Natural killer cell (primary cell): ENCODE measurements around the gene NUP88. TPM values are rescaled to one million over a fixed set of nuclear protein-coding genes. Genes with fewer than 3 reads are reported as not detected.
A peak's percentile ranks its signal among the peaks of the same experiment; 100 is the strongest.
"Not testable (repeated sequence)": the region's sequence is repeated elsewhere in the genome, so short reads cannot be mapped to it uniquely, and the experiment has no call there.

Source experiments
- ATAC-seq, 3 donors: fragments of 150-1000 bp in 2 of 3; fragments of 200-7000 bp in 1 of 3; cut with Tn5 transposase; 1 replicate in 1 of 3; 2 replicates in 2 of 3; pipeline ENCODE4 v1.10.0; 2021; ENCODE audit warnings: mild to moderate bottlenecking in 2 of 3, moderate library complexity in 2 of 3
- DNase-seq, 2 donors: peaks; one replicate each; pipeline versions ENCODE4 v3.0.0 to v3.0.0-alpha.2; 2013 to 2021; ENCODE audit warnings: mixed read lengths in 1 of 2
- H3K27ac ChIP-seq: one replicate; pipeline ENCODE4 v1.5.1; 2013; ENCODE audit warnings: mild to moderate bottlenecking, low read length
- H3K27me3 ChIP-seq: one replicate; pipeline ENCODE4 v1.6.1; 2013; ENCODE audit warnings: low read length; ENCODE audit not compliant: control insufficient read depth, insufficient read depth
- H3K36me3 ChIP-seq: one replicate; pipeline ENCODE4 v1.6.1; 2013; ENCODE audit warnings: low read length; ENCODE audit not compliant: control insufficient read depth, insufficient read depth
- H3K4me1 ChIP-seq: one replicate; pipeline ENCODE4 v1.6.1; 2013; ENCODE audit warnings: low read length; ENCODE audit not compliant: control insufficient read depth, insufficient read depth
- H3K4me3 ChIP-seq: one replicate; pipeline ENCODE4 v1.5.1; 2013; ENCODE audit warnings: low read length
- H3K9me3 ChIP-seq: one replicate; pipeline ENCODE4 v1.6.1; 2013; ENCODE audit warnings: low read length; ENCODE audit not compliant: control insufficient read depth, insufficient read depth
- H3K27ac Mint-ChIP-seq, 2 donors: one replicate each; pipeline ENCODE4 v1.8.0; 2022; ENCODE audit warnings: mild to moderate bottlenecking in 2 of 2, mixed read lengths in 2 of 2, moderate library complexity in 1 of 2
- H3K27me3 Mint-ChIP-seq, 2 donors: one replicate each; pipeline ENCODE4 v1.8.0; 2022; ENCODE audit warnings: low read depth in 2 of 2, mixed read lengths in 2 of 2
- H3K36me3 Mint-ChIP-seq: one replicate; pipeline ENCODE4 v1.8.0; 2022; ENCODE audit warnings: mixed read lengths
- H3K4me1 Mint-ChIP-seq, 2 donors: one replicate each; pipeline ENCODE4 v1.8.0; 2022; ENCODE audit warnings: mixed read lengths in 2 of 2
- H3K4me3 Mint-ChIP-seq: one replicate; pipeline ENCODE4 v1.8.0; 2022; ENCODE audit warnings: mild to moderate bottlenecking, moderate library complexity, mixed read lengths
- H3K9me3 Mint-ChIP-seq, 2 donors: one replicate each; pipeline ENCODE4 v1.8.0; 2022; ENCODE audit warnings: mixed read lengths in 2 of 2
- CTCF ChIP-seq: fragments of 200-600 bp; IDR thresholded peaks from one replicate; pipeline ENCODE4 v1.8.0; 2022; ENCODE audit warnings: antibody characterized with exemption
- WGBS: methylation state at CpG from one replicate; pipeline ENCODE4 v1.1.7; 2013; ENCODE audit warnings: missing lambda C conversion rate; ENCODE audit not compliant: insufficient coverage; 5-methylcytosine and 5-hydroxymethylcytosine counted together
- intact Hi-C: fragments of 100-400 bp; cut with micrococcal nuclease; formaldehyde crosslinking; loops from one replicate; pipeline ENCODE4 v1.14.2; 2022
- total RNA-seq, 4 donors: library from RNA; stranded (reverse); fragments of 120-200 nt in 1 of 4; gene quantifications; one replicate each; pipeline versions ENCODE4 v1.2.3 to v1.2.4, GENCODE V29; 2013 to 2022

NUP88 gene
- total RNA-seq, 3 donors from 2014 or later (not counting 1 experiment from before 2014, with no cell fraction given) = 112 to 136 (median 125) TPM

- H3K4me1 Mint-ChIP-seq = peaks cover 14 to 20% of the 10 kb centered on the region in 2 donors
- H3K27ac Mint-ChIP-seq = peak overlapping the region in 1 of 2 donors; percentile 24
- Histone ChIP-seq H3K4me3 (no peak overlapping the region), H3K27ac (no peak overlapping the region), H3K9me3 (no peaks in the 10 kb centered on the region), H3K4me1 (no peaks in the 10 kb centered on the region), H3K36me3 (peaks cover 70% of the 10 kb centered on the region), H3K27me3 (no peaks in the 10 kb centered on the region)
- WGBS = 94% methylated on average over 3 of the region's 3 CpGs
- intact Hi-C loops = loop anchor here (10.0 kb wide), 1 partner anchor 317 kb away; the partner anchor contains the start of genes USP6 and ZNF232
- no peaks in the 10 kb centered on the region for H3K9me3 Mint-ChIP-seq
- ATAC-seq = no peak
- no peak overlapping the region for H3K4me3 Mint-ChIP-seq
- TF ChIP-seq CTCF = no peak
- H3K27me3 Mint-ChIP-seq = no peaks in the 10 kb centered on the region
- H3K36me3 Mint-ChIP-seq = peaks cover 10% of the 10 kb centered on the region
- no peak for DNase-seq
Measured at GRCh38 chr17:5431949-5432556, 12.6 kb upstream of the NUP88 start.

- Mint-ChIP-seq H3K27ac (peak overlapping the region in 1 of 2 donors; percentile 70), H3K4me1 (peaks cover 12 to 14% of the 10 kb centered on the region in 2 donors), H3K36me3 (peaks cover 10% of the 10 kb centered on the region)
- 79% methylated on average over 5 of the region's 5 CpGs for WGBS
- H3K4me3 ChIP-seq, H3K9me3 Mint-ChIP-seq, H3K9me3 ChIP-seq, DNase-seq, H3K27ac ChIP-seq, H3K4me1 ChIP-seq, H3K27me3 Mint-ChIP-seq, H3K27me3 ChIP-seq, H3K4me3 Mint-ChIP-seq, ATAC-seq: not testable (repeated sequence)
- peaks cover 70% of the 10 kb centered on the region for H3K36me3 ChIP-seq
- intact Hi-C loops = loop anchor here (10.0 kb wide), 1 partner anchor 316 kb away; the partner anchor contains the start of genes USP6 and ZNF232
Measured at GRCh38 chr17:5431234-5431633, 11.8 kb upstream of the NUP88 start.

- H3K4me3 Mint-ChIP-seq = no peak overlapping the region
- H3K27me3 ChIP-seq = no peaks in the 10 kb centered on the region
- peaks cover 10% of the 10 kb centered on the region for H3K36me3 Mint-ChIP-seq
- DNase-seq = no peak
- peaks cover 76% of the 10 kb centered on the region for H3K36me3 ChIP-seq
- no peak overlapping the region for H3K27ac ChIP-seq
- H3K27me3 Mint-ChIP-seq = no peaks in the 10 kb centered on the region
- H3K9me3 Mint-ChIP-seq = no peaks in the 10 kb centered on the region
- no peaks in the 10 kb centered on the region for H3K9me3 ChIP-seq
- no peak overlapping the region for H3K4me3 ChIP-seq
- no peak for TF ChIP-seq CTCF
- intact Hi-C loops = loop anchor here (10.0 kb wide), 1 partner anchor 316 kb away; the partner anchor contains the start of genes USP6 and ZNF232
- H3K4me1 ChIP-seq = no peaks in the 10 kb centered on the region
- H3K27ac Mint-ChIP-seq = peak overlapping the region in 1 of 2 donors; percentile 70
- H3K4me1 Mint-ChIP-seq = peaks cover 9 to 14% of the 10 kb centered on the region in 2 donors
- WGBS = 94% methylated on average over 2 of the region's 3 CpGs
- ATAC-seq = no peak
Measured at GRCh38 chr17:5430413-5430999, 11.0 kb upstream of the NUP88 start.

GRCh38 chr17:5429191-5429887 lies 9.9 kb upstream of the NUP88 start:
- Mint-ChIP-seq H3K36me3 (peaks cover 10% of the 10 kb centered on the region), H3K4me3 (no peak overlapping the region), H3K4me1 (peaks cover 9 to 14% of the 10 kb centered on the region in 2 donors), H3K27me3 (no peaks in the 10 kb centered on the region), H3K9me3 (no peaks in the 10 kb centered on the region), H3K27ac (peak overlapping the region in 1 of 2 donors; percentile 49)
- Histone ChIP-seq H3K9me3 (no peaks in the 10 kb centered on the region), H3K4me3 (no peak overlapping the region), H3K27me3 (no peaks in the 10 kb centered on the region), H3K4me1 (no peaks in the 10 kb centered on the region), H3K36me3 (peaks cover 77% of the 10 kb centered on the region), H3K27ac (no peak overlapping the region)
- no peak for TF ChIP-seq CTCF
- intact Hi-C loops = no loop called here
- 96% methylated on average over 3 of the region's 3 CpGs for WGBS
- ATAC-seq = no peak
- DNase-seq = no peak
